Measurements from ENCODE around the gene CRTC1. TPM values are rescaled to one million over a fixed set of nuclear protein-coding genes. Genes with fewer than 3 reads are reported as not detected.

Gene CRTC1
- total RNA-seq, 1 donor from 2014 or later, result 15.5 TPM

GRCh38 chr19:18658366-18658855, 25.1 kb upstream of the CRTC1 start:
- H3K27me3 Mint-ChIP-seq, result no peaks in the 10 kb centered on the region
- no peak for DNase-seq
- CTCF ChIA-PET, result no interaction called here
- no peak for TF ChIP-seq CTCF (IDR thresholded peaks at IDR 0.05)
- no peaks in the 10 kb centered on the region for H3K9me3 Mint-ChIP-seq
- POLR2A ChIA-PET, result interaction anchor here (0.6 to 1.1 kb wide), 2 partner anchors 13 to 87 kb away, joined by 4 to 5 read pairs; partner anchors contain the start of gene UBA52
- H3K36me3 Mint-ChIP-seq (ENCODE audit: low read depth), result no peaks in the 10 kb centered on the region
- ATAC-seq (ENCODE audit: low read depth), result no peak
- H3K4me1 Mint-ChIP-seq, result peaks cover 30% of the 10 kb centered on the region
- no peak overlapping the region for H3K4me3 Mint-ChIP-seq
- intact Hi-C loops (cut with micrococcal nuclease), result no loop called here
- no peak overlapping the region for H3K27ac Mint-ChIP-seq

- intact Hi-C loops (cut with micrococcal nuclease), result no loop called here
- Mint-ChIP-seq H3K9me3 (no peaks in the 10 kb centered on the region), H3K36me3 (ENCODE audit: low read depth) (no peaks in the 10 kb centered on the region), H3K27me3 (no peaks in the 10 kb centered on the region), H3K27ac (peak overlapping the region; percentile 59), H3K4me1 (peaks cover 37% of the 10 kb centered on the region), H3K4me3 (peak overlapping the region; percentile 41)
- peak; percentile 71 for ATAC-seq (ENCODE audit: low read depth)
- no peak for TF ChIP-seq CTCF (IDR thresholded peaks at IDR 0.05)
- ChIA-PET CTCF (no interaction called here), POLR2A (interaction anchor here (0.6 kb wide), 1 partner anchor 12 kb away, joined by 5 read pairs; no protein-coding TSS in a partner anchor)
- DNase-seq, result no peak
Measured at GRCh38 chr19:18659281-18660050, 24.0 kb upstream of the CRTC1 start.

GRCh38 chr19:18660051-18660910, 23.2 kb upstream of the CRTC1 start:
- POLR2A ChIA-PET, result no interaction called here
- no peak for ATAC-seq (ENCODE audit: low read depth)
- no peak overlapping the region for H3K27ac Mint-ChIP-seq
- CTCF ChIA-PET, result no interaction called here
- H3K9me3 Mint-ChIP-seq, result no peaks in the 10 kb centered on the region
- peaks cover 37% of the 10 kb centered on the region for H3K4me1 Mint-ChIP-seq
- TF ChIP-seq CTCF (IDR thresholded peaks at IDR 0.05), result no peak
- DNase-seq, result no peak
- peaks cover 1% of the 10 kb centered on the region for H3K36me3 Mint-ChIP-seq (ENCODE audit: low read depth)
- H3K4me3 Mint-ChIP-seq, result no peak overlapping the region
- intact Hi-C loops (cut with micrococcal nuclease), result no loop called here
- no peaks in the 10 kb centered on the region for H3K27me3 Mint-ChIP-seq

- CTCF ChIA-PET, result no interaction called here
- Mint-ChIP-seq H3K4me1 (peaks cover 40% of the 10 kb centered on the region), H3K36me3 (ENCODE audit: low read depth) (peaks cover 1% of the 10 kb centered on the region), H3K9me3 (no peaks in the 10 kb centered on the region), H3K4me3 (no peak overlapping the region), H3K27me3 (no peaks in the 10 kb centered on the region), H3K27ac (no peak overlapping the region)
- POLR2A ChIA-PET, result no interaction called here
- ATAC-seq (ENCODE audit: low read depth) (no peak), DNase-seq (no peak)
- TF ChIP-seq CTCF (IDR thresholded peaks at IDR 0.05), result no peak
- intact Hi-C loops (cut with micrococcal nuclease), result no loop called here
Measured at GRCh38 chr19:18660939-18661670, 22.4 kb upstream of the CRTC1 start.
